Inferior parietal cortex (tissue), 1 donor: ENCODE measurements around the gene AP1G1.
"Not testable (repeated sequence)": the region's sequence is repeated elsewhere in the genome, so short reads cannot be mapped to it uniquely, and the experiment has no call there.

Source experiments
- DNase-seq: peaks from one replicate; pipeline ENCODE4 v3.0.0-alpha.2; 2016; ENCODE audit errors: extremely low spot score

AP1G1 gene

GRCh38 chr16:71808593-71809459, at the start of gene AP1G1:
TSS of gene AP1G1 (minus strand) at chr16:71808834. CDS start at chr16:71789479, 19,355 bp downstream.
- peak; percentile 96 for DNase-seq

DNA sequence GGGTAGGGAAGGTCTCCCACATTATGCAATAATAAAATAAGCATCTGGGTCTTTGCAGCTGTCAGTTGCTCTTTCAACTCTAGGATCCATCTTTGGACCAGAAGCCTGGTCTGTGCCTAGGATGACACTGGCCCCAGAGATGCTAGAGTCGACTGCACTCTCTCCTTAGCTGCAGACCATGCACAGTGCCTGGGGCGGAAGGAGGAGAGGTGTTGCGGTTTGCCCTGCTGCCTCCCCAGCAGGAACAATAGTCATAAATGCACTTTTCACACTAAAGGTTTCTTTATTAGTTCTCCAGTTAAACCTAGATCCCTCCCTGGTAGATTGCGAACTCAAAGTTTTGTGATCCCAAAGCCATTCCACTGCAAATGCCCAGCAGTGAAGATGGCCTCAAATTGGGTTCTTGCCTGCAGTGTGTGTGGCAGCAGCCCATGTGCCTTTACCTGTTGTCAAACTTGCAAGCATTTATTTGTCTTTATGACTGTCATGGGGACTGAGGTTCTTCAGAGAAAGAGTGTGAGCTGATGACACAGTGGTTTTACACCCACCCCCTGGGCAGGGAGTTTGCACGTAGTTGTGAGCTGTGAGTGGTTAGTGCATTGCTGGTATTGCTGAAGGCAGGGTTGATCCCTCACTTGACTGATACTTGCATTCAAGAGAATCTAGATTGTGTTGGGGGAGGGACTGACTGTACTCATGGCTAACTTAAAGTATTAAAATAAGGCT, 47.5 kb upstream of the AP1G1 start:
- DNase-seq: no peak

DNA sequence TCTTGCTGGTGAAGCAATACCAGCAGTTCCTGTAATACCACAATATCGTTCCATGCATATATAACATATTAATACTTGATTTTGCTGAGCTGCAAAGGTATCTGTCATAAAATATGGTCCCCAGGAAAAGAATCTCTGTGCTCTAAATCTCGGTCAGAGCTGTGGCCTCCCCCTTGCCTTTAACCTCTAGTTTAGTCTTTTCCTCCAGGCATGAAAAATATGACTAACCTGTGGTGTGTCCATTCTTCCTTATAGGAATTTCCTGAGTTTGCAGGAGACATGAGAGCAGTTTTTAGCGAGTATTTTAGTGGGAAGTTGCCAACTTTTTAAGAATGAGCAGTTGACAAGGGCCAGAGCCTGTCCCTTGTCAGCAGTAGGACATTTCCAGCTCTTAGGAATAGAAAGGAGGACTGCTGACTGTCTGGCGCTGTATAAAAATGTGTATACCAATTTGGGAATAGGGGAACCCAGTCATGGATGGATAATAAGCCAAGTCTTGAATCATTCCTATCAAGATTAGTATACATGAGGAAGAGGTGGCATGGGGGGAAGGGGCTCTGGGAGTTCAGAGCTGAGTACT, 45.8 kb upstream of the AP1G1 start:
- DNase-seq: no peak

DNA sequence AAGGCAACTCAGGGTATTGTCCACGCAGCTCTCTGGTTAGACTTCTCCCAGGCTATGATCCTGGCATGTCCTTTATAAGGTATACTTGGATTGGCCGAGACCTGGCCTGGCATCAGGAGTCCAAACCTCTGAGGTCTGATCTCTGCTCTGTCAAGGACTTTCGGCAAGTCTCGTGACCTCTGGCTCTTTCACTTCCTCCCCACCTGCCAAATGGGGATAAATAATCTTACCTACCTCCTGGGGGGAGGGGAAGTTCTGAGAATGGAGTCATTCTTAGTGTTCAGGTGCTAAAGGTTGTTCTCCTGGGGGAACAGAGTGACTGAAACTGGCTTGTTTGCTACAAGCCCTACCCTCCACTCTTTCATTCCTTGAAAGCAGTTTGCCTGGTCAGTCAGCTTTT, 44.8 kb upstream of the AP1G1 start:
- no peak for DNase-seq

DNA sequence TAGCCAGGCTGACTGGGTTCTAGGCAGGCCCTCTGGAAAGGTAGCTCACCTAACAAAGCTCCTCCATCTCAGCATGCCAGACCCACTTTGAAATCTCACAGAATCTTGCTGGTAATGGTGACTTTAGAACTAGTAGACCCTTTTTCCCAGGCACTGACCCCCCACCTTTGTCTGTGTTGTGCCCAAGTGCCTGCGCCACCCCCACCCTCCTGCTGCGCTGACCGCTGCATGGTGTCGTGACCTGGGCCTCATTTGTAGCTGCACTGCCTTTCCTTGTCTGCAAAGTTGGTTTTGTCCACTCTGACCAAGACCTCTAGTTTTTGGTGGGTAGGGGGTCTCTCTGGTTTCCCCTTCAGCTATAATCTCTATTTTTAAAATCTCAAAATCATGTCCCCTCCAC, 43.9 kb upstream of the AP1G1 start:
- DNase-seq: no peak

- DNase-seq: no peak
Observed at GRCh38 chr16:71852158-71852557, 43.5 kb upstream of the AP1G1 start.

GRCh38 chr16:71851746-71852145, 43.1 kb upstream of the AP1G1 start:
- DNase-seq: no peak

DNA sequence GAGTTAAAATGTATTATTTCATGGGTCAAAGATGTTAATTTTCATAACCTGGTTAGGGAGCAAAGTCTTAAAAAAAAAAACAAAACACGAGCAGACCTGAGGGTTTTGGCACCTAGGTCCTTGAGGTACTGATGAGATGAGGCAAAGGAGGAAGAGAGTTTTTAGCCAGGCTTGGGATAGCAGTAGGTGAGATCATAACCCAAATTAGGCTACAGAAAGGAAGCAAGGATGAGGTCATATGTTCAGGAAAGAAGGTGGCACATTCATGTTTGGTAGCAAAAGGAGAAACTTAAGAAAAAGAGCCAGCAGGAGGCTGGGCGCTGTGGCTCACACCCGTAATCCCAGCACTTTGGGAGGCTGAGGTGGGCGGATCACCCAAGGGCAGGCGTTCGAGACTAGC, 40.0 kb upstream of the AP1G1 start:
- DNase-seq: no peak

DNA sequence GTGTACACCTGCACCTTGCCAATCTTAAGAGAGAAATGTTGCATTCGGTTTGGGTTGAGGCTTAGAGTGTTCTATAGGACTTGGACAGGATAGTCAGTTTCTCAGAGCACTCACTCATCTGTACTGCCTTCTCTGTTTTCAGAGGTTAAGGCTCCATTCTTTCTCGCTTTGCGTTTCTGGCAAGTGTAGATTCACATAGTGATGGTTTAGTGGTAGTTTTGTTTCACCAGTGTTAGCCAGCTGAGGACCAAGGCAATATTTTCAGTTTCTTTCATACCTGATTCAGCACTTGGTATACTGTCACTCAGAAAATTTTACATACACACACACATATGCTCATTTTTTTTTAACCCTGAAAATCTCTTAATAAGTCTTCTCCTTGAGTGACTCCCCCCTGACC, 38.5 kb upstream of the AP1G1 start:
- no peak for DNase-seq

- DNase-seq: no peak
Observed at GRCh38 chr16:71846431-71846830, 37.8 kb upstream of the AP1G1 start.

DNA sequence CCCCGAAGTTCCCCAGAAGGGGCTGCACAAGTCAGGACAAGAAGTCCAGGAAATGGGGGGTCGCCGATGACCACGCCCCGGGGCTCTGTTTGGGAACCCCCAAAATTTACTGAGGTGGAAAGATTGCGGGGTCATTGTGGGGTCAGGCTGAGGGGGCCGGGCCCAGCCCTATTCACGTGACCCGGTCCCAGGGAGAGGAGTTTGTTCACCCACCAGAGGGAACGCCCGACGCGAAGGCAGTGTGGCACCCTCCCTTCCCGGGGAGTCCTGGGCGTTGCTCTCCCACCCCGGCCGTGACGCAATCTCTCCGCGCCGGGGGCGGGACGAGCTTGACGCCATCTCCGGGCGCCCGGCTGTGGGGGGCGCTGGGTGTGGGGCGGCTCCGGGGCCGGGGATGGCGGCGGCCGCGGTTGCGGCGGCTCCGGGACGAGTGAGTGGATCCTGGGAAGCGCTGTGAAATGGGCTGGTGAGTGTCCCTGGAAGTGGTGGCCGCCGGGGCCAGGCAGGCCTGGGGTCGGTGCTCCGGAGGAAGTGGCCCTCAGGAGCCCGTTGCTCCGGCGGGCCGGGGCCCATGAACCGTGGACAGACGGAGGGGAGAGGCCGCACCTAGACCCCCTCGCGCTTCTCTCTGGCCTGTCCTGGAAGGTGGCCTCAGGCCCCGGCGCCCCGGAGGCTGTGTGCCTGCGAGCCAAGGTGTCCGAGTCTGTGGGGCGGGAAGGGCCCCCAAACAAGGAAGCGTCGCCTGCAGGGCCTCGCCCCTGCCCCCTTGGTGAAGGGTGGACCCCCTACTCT, 37.2 kb upstream of the AP1G1 start, which contains the start of gene ATXN1L:
TSS of gene ATXN1L (plus strand) at position 338 of the 792 bp plus-strand sequence. CDS start 3,765 bp downstream, outside the sequence.
- peak; percentile 89 for DNase-seq

GRCh38 chr16:71843572-71843971, 34.9 kb upstream of the AP1G1 start:
- no peak for DNase-seq

DNA sequence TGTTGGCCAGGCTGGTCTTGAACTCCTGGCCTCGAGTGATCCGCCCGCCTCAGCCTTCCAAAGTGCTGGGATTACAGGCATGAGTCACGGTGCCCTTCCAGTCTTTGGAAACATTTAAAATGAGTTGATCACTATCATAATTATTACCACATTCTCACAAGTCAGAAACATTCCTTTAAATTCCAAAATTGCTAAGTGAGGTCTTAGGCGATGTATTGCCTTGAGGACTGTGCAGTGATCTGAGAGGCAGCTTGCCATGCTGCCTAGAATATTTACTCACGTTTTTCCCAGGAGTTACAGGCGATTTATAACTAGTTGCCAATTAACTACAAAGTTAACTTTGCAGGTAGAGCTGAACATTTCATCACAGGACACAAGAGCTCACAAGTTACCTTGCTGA, 31.4 kb upstream of the AP1G1 start:
- no peak for DNase-seq

DNA sequence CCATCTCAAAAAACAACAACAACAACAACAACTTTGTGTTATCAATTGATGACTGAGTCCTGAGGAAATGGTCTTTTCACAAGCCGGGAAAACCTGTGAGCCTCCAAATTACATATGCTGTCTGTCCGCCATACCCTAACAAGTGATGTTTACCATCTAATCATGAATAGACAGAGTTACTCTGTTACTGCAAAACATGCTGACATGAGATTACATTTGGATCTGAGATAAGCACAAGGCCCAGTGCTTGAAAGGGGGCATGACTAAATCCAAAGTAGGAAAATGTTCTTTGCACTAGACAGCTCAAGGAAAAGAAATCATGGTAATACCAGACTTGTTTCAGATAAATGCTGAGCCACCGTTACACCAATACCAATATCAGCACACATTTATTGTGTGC, 28.5 kb upstream of the AP1G1 start:
- DNase-seq: no peak

DNA sequence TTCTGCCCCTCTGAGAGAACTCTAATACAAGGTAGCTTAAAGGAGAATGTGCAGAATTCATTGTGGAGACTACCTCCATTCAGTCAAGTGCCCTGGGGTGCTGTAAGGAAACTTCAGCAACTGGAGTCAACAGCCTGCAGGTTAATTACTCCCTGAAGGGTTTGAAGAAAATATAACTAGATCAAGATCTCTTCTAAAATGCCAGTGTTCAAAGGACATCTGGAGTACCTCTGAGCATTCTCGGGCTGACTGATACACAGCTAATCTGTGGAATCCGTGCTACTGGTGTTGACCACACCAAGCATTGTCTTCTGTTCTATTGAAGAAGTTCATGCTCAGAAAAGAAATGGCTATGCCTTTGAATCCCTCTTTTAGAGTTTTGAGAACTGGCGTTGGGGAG, 25.7 kb upstream of the AP1G1 start:
- no peak for DNase-seq

DNA sequence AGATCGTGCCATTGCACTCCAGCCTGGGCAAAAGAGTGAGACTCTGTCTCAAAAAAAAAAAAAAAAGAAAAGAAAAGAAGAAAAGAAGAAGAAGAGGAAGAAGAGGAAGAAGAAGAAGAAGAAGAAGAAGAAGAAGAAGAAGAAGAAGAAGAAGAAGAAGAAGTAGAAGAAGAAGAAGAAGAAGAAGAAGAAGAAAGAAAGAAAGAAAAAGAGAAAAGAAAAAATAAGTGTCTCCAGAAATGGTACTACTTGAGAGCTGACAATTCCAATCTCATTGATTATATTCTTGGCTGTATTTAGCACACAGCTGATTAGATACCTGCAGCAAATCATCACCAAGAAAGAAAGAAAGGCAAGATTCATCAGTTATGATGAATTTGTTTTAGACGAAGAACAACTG, 23.5 kb upstream of the AP1G1 start:
- DNase-seq: not testable (repeated sequence)

GRCh38 chr16:71831698-71832097, 23.1 kb upstream of the AP1G1 start:
- not testable (repeated sequence) for DNase-seq

DNA sequence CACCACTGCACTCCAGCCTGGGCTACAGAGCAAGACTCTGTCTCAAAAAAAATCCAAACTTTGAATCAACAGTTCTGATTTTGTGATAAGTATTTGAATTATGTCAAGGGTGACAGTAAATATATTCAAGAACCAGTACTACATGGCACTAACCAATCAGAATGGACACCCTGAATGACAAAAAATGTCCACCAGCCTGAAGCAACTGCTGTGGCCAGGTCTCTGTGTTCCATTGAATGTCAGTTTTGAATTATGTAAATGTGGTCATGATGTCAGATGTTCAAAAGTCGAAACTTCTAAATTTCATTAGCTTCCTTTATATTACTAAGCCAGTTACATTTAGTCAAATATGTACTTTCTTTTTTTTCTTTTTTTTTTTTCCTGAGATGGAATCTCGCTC, 21.7 kb upstream of the AP1G1 start:
- no peak for DNase-seq

DNA sequence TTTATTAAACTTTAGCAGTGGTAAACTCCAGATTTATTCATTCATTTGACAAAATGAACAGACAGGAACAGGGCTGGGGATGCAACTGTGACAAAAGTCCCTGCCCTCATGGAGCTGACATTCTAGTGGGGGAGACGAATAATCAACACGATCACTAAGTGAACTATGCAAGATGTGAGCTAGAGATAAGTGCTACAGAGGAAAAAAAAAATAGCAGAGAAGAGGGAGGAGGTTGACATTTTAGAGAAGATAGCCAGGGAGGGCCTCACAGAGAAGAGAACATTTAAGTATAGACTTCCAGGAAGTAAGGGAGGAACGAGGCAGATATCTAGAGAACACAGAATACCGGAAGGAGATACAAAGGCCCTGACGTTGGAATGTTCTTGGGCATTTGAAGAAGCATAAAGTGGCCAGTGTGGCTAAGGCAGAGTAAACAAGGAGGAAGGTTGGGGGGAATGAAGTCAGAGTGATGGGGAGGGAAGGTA, 17.9 kb upstream of the AP1G1 start:
- DNase-seq: no peak

DNA sequence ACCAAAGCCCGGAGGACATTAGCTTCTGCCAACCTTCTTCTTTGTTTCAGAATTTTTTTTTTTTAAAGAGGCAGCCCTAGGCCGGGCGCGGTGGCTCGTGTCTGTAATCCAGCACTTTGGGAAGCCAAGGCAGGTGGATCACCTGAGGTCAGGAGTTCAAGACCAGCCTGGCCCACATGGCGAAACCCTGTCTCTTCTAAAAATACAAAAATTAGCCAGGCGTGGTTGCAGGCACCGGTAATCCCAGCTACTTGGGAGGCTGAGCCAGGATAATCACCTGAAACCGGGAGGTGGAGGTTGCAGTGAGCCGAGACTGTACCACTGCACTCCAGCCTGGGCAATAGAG, 8.5 kb upstream of the AP1G1 start:
- DNase-seq: not testable (repeated sequence)

DNA sequence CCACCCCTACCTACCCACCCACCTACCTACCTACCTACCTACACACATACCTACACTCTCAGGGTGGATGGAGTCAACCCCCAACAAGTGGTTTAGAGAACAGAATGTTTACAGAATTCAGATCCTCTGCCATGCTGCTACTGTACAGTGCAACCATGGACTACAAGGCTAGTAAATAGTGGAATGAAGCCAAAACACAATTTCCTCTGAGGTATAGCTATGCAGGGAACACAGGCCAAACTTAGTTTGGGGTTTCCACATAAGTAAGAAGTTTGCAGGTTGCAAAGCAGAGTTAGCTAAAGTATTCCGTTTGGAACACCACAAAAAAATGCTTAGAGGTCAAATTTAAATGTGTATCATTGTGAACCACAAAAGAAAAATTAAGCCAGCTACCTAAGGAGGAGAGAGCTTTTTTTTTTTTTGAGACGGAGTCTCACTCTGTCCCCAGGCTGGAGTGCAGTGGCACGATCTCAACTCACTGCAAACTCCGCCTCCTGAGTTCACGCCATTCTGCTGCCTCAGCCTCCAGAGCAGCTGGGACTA, 2.7 kb upstream of the AP1G1 start:
- DNase-seq: no peak
